Neural cell (in vitro differentiated cells): ENCODE data around the gene MED13L.

Experiments
- POLR2AphosphoS5 ChIP-seq: IDR thresholded peaks from 2 replicates; pipeline ENCODE4 v1.6.1; 2012
- TAF1 ChIP-seq: IDR thresholded peaks from 2 replicates; pipeline ENCODE4 v1.6.1; 2012; ENCODE audit warnings: low read depth
- TF ChIP-seq, protein P1 (sequence below): fragments of 450-650 bp; IDR thresholded peaks from 2 replicates; pipeline ENCODE4 v1.5.1; 2014; ENCODE audit warnings: antibody characterized with exemption, mild to moderate bottlenecking, moderate library complexity; ENCODE audit not compliant: poor library complexity, severe bottlenecking
- TF ChIP-seq, protein P2 (sequence below): IDR thresholded peaks from 2 replicates; pipeline ENCODE4 v1.6.1; 2012; ENCODE audit warnings: borderline replicate concordance

DNA sequence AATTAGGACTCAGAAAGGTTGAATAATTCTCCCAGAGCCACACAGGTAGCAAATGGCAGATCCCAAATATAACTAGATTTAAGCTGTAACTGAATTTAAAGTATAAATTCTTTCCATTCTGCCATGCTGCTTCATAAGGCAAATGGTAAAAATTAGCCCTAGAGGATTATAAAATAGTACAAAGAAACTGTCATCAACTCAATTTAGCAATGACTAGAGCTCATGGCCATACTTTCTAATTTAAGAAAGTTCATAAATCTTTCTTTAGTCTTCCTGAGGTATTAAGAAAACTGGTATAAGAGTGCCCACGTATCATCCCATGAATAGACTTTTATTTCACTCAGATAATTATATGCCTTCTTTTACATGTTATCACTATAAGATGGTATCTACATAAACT is 34.8 kb downstream of the MED13L start:
- TF ChIP-seq, protein P1, sequence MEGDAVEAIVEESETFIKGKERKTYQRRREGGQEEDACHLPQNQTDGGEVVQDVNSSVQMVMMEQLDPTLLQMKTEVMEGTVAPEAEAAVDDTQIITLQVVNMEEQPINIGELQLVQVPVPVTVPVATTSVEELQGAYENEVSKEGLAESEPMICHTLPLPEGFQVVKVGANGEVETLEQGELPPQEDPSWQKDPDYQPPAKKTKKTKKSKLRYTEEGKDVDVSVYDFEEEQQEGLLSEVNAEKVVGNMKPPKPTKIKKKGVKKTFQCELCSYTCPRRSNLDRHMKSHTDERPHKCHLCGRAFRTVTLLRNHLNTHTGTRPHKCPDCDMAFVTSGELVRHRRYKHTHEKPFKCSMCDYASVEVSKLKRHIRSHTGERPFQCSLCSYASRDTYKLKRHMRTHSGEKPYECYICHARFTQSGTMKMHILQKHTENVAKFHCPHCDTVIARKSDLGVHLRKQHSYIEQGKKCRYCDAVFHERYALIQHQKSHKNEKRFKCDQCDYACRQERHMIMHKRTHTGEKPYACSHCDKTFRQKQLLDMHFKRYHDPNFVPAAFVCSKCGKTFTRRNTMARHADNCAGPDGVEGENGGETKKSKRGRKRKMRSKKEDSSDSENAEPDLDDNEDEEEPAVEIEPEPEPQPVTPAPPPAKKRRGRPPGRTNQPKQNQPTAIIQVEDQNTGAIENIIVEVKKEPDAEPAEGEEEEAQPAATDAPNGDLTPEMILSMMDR = no peak
- TF ChIP-seq, protein P2, sequence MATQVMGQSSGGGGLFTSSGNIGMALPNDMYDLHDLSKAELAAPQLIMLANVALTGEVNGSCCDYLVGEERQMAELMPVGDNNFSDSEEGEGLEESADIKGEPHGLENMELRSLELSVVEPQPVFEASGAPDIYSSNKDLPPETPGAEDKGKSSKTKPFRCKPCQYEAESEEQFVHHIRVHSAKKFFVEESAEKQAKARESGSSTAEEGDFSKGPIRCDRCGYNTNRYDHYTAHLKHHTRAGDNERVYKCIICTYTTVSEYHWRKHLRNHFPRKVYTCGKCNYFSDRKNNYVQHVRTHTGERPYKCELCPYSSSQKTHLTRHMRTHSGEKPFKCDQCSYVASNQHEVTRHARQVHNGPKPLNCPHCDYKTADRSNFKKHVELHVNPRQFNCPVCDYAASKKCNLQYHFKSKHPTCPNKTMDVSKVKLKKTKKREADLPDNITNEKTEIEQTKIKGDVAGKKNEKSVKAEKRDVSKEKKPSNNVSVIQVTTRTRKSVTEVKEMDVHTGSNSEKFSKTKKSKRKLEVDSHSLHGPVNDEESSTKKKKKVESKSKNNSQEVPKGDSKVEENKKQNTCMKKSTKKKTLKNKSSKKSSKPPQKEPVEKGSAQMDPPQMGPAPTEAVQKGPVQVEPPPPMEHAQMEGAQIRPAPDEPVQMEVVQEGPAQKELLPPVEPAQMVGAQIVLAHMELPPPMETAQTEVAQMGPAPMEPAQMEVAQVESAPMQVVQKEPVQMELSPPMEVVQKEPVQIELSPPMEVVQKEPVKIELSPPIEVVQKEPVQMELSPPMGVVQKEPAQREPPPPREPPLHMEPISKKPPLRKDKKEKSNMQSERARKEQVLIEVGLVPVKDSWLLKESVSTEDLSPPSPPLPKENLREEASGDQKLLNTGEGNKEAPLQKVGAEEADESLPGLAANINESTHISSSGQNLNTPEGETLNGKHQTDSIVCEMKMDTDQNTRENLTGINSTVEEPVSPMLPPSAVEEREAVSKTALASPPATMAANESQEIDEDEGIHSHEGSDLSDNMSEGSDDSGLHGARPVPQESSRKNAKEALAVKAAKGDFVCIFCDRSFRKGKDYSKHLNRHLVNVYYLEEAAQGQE = no peak
- TF ChIP-seq POLR2AphosphoS5 = no peak
- no peak for TF ChIP-seq TAF1
